Panc1 (cell line): ENCODE data around the gene THADA.

ENCODE experiments used
- POLR2AphosphoS5 ChIP-seq: IDR thresholded peaks from 2 replicates; pipeline ENCODE4 v1.6.1; 2012; ENCODE audit warnings: mild to moderate bottlenecking, low read depth, low read length, moderate library complexity
- TF ChIP-seq, protein P1 (sequence below): fragments of 450-650 bp; IDR thresholded peaks from 2 replicates; pipeline ENCODE4 v1.5.1; 2017; ENCODE audit warnings: mild to moderate bottlenecking

GRCh38 chr2:43194121-43194869, 401.5 kb downstream of the THADA start:
- TF ChIP-seq, protein P1, sequence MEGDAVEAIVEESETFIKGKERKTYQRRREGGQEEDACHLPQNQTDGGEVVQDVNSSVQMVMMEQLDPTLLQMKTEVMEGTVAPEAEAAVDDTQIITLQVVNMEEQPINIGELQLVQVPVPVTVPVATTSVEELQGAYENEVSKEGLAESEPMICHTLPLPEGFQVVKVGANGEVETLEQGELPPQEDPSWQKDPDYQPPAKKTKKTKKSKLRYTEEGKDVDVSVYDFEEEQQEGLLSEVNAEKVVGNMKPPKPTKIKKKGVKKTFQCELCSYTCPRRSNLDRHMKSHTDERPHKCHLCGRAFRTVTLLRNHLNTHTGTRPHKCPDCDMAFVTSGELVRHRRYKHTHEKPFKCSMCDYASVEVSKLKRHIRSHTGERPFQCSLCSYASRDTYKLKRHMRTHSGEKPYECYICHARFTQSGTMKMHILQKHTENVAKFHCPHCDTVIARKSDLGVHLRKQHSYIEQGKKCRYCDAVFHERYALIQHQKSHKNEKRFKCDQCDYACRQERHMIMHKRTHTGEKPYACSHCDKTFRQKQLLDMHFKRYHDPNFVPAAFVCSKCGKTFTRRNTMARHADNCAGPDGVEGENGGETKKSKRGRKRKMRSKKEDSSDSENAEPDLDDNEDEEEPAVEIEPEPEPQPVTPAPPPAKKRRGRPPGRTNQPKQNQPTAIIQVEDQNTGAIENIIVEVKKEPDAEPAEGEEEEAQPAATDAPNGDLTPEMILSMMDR: no peak
- TF ChIP-seq POLR2AphosphoS5: no peak
